GM18870 (cell line): ENCODE measurements around the gene CSNK1A1.
"Not testable (repeated sequence)": the region's sequence is repeated elsewhere in the genome, so short reads cannot be mapped to it uniquely, and the experiment has no call there.

Experiments used
- ATAC-seq: cut with Tn5 transposase; IDR thresholded peaks from one replicate; pipeline ENCODE4 v1.9.1; 2021; ENCODE audit warnings: moderate library complexity; ENCODE audit not compliant: unreplicated experiment

Gene CSNK1A1

GRCh38 chr5:149492781-149493180, 58.5 kb downstream of the CSNK1A1 start:
- no peak for ATAC-seq

- no peak for ATAC-seq
Measured at GRCh38 chr5:149490599-149491485, 60.4 kb downstream of the CSNK1A1 start.

GRCh38 chr5:149489605-149490037, 61.6 kb downstream of the CSNK1A1 start:
- no peak for ATAC-seq

GRCh38 chr5:149488645-149489306, 62.5 kb downstream of the CSNK1A1 start:
- no peak for ATAC-seq

- no peak for ATAC-seq
Measured at GRCh38 chr5:149487672-149488071, 63.6 kb downstream of the CSNK1A1 start.

GRCh38 chr5:149486726-149487635, 64.3 kb downstream of the CSNK1A1 start:
- ATAC-seq, result no peak

GRCh38 chr5:149485655-149486615, 65.3 kb downstream of the CSNK1A1 start:
- no peak for ATAC-seq

- ATAC-seq, result no peak
Measured at GRCh38 chr5:149481485-149481884, 69.8 kb downstream of the CSNK1A1 start.

- ATAC-seq, result no peak
Measured at GRCh38 chr5:149478761-149479160, 72.5 kb downstream of the CSNK1A1 start.

GRCh38 chr5:149475777-149476176, 75.5 kb downstream of the CSNK1A1 start:
- no peak for ATAC-seq

- no peak for ATAC-seq
Measured at GRCh38 chr5:149474198-149474597, 77.0 kb downstream of the CSNK1A1 start.

GRCh38 chr5:149473441-149473840, 77.8 kb downstream of the CSNK1A1 start:
- no peak for ATAC-seq

GRCh38 chr5:149472399-149472798, 78.8 kb downstream of the CSNK1A1 start:
- no peak for ATAC-seq

- no peak for ATAC-seq
Measured at GRCh38 chr5:149471406-149472183, 79.6 kb downstream of the CSNK1A1 start.

- ATAC-seq, result no peak
Measured at GRCh38 chr5:149470942-149471341, 80.3 kb downstream of the CSNK1A1 start.

- ATAC-seq, result no peak
Measured at GRCh38 chr5:149466457-149466972, 84.7 kb downstream of the CSNK1A1 start.

- ATAC-seq, result no peak
Measured at GRCh38 chr5:149464796-149465489, 86.3 kb downstream of the CSNK1A1 start.

- ATAC-seq, result not testable (repeated sequence)
Measured at GRCh38 chr5:149461907-149462306, 89.3 kb downstream of the CSNK1A1 start.
